Esophagus squamous epithelium (tissue), 4 donors: ENCODE measurements around the gene SHANK3.

ENCODE experiments used
- POLR2A ChIP-seq, 4 donors: fragments of 450-650 bp; IDR thresholded peaks; one replicate each; pipeline ENCODE4 v1.6.1; 2017; ENCODE audit warnings: antibody characterized with exemption in 4 of 4, mild to moderate bottlenecking in 4 of 4, moderate library complexity in 3 of 4
- TF ChIP-seq, protein P1 (sequence below), 6 experiments: fragments of 450-650 bp in 4 of 6; fragments of 200-600 bp in 2 of 6; sonication (generic) in 2 of 6; IDR thresholded peaks; one replicate each; pipeline ENCODE4 v1.5.1; 2016 to 2019; ENCODE audit warnings: antibody characterized with exemption in 6 of 6, mild to moderate bottlenecking in 4 of 6, moderate library complexity in 4 of 6

DNA sequence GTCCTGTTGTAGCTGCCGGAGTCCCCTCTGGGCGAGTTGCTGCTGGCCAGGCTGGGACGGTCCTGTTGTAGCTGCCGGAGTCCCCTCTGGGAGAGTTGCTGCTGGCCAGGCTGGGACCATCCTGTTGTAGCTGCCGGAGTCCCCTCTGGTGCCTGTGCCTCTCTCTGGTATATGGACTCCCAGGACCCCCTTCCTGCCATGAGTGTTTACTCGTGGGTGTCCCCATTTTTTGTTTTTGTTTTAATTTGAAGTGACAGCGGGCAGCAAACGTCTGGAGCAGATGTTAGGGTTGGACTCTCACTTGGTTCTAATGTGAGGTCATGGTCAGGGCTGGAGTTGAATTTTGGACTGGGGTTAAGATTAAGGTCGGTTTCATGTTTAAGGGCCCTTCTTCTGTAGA lies 14.2 kb downstream of the SHANK3 start:
- TF ChIP-seq, protein P1, sequence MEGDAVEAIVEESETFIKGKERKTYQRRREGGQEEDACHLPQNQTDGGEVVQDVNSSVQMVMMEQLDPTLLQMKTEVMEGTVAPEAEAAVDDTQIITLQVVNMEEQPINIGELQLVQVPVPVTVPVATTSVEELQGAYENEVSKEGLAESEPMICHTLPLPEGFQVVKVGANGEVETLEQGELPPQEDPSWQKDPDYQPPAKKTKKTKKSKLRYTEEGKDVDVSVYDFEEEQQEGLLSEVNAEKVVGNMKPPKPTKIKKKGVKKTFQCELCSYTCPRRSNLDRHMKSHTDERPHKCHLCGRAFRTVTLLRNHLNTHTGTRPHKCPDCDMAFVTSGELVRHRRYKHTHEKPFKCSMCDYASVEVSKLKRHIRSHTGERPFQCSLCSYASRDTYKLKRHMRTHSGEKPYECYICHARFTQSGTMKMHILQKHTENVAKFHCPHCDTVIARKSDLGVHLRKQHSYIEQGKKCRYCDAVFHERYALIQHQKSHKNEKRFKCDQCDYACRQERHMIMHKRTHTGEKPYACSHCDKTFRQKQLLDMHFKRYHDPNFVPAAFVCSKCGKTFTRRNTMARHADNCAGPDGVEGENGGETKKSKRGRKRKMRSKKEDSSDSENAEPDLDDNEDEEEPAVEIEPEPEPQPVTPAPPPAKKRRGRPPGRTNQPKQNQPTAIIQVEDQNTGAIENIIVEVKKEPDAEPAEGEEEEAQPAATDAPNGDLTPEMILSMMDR (IDR thresholded peaks at IDR 0.05), result no peak
- no peak for TF ChIP-seq POLR2A (IDR thresholded peaks at IDR 0.05)
